ENCODE results near the gene CACNA1E.

CACNA1E gene

GRCh38 chr1:181608386-181608785 lies 125.1 kb downstream of the CACNA1E start:
- no peak overlapping the region for H3K4me3 ChIP-seq (ENCODE audit: low read length)
- DNase-seq (ENCODE audit: low read depth, low spot score) = no peak

- no peak overlapping the region for H3K4me3 ChIP-seq (ENCODE audit: low read length)
- no peak for DNase-seq (ENCODE audit: low read depth, low spot score)
Measured at GRCh38 chr1:181608948-181609347, 125.6 kb downstream of the CACNA1E start.

- no peak for DNase-seq (ENCODE audit: low read depth, low spot score)
- no peak overlapping the region for H3K4me3 ChIP-seq (ENCODE audit: low read length)
Measured at GRCh38 chr1:181612100-181612499, 128.8 kb downstream of the CACNA1E start.

- DNase-seq (ENCODE audit: low read depth, low spot score) = no peak
- H3K4me3 ChIP-seq (ENCODE audit: low read length) = no peak overlapping the region
Measured at GRCh38 chr1:181618559-181618958, 135.2 kb downstream of the CACNA1E start.

- no peak overlapping the region for H3K4me3 ChIP-seq (ENCODE audit: low read length)
- no peak for DNase-seq (ENCODE audit: low read depth, low spot score)
Measured at GRCh38 chr1:181620183-181620582, 136.9 kb downstream of the CACNA1E start.

- DNase-seq (ENCODE audit: low read depth, low spot score) = no peak
- no peak overlapping the region for H3K4me3 ChIP-seq (ENCODE audit: low read length)
Measured at GRCh38 chr1:181623850-181624249, 140.5 kb downstream of the CACNA1E start.

GRCh38 chr1:181626279-181626938 lies 143.1 kb downstream of the CACNA1E start:
- no peak overlapping the region for H3K4me3 ChIP-seq (ENCODE audit: low read length)

GRCh38 chr1:181630398-181630797 lies 147.1 kb downstream of the CACNA1E start:
- no peak for DNase-seq (ENCODE audit: low read depth, low spot score)
- no peak overlapping the region for H3K4me3 ChIP-seq (ENCODE audit: low read length)

More at GRCh38 chr1:181626279-181626938, 143.1 kb downstream of the CACNA1E start:
- DNase-seq (ENCODE audit: low read depth, low spot score) = no peak

- H3K4me3 ChIP-seq (ENCODE audit: low read length) = no peak overlapping the region
- DNase-seq (ENCODE audit: low read depth, low spot score) = no peak
Measured at GRCh38 chr1:181630838-181631237, 147.5 kb downstream of the CACNA1E start.

- H3K4me3 ChIP-seq (ENCODE audit: low read length) = no peak overlapping the region
- DNase-seq (ENCODE audit: low read depth, low spot score) = no peak
Measured at GRCh38 chr1:181632492-181632891, 149.2 kb downstream of the CACNA1E start.

- H3K4me3 ChIP-seq (ENCODE audit: low read length) = no peak overlapping the region
- DNase-seq (ENCODE audit: low read depth, low spot score) = no peak
Measured at GRCh38 chr1:181632960-181633359, 149.6 kb downstream of the CACNA1E start.

GRCh38 chr1:181635110-181635509 lies 151.8 kb downstream of the CACNA1E start:
- DNase-seq (ENCODE audit: low read depth, low spot score) = no peak
- no peak overlapping the region for H3K4me3 ChIP-seq (ENCODE audit: low read length)

GRCh38 chr1:181637998-181638397 lies 154.7 kb downstream of the CACNA1E start:
- no peak overlapping the region for H3K4me3 ChIP-seq (ENCODE audit: low read length)
- DNase-seq (ENCODE audit: low read depth, low spot score) = no peak

- no peak overlapping the region for H3K4me3 ChIP-seq (ENCODE audit: low read length)
- DNase-seq (ENCODE audit: low read depth, low spot score) = no peak
Measured at GRCh38 chr1:181640956-181641355, 157.6 kb downstream of the CACNA1E start.

- no peak overlapping the region for H3K4me3 ChIP-seq (ENCODE audit: low read length)
- no peak for DNase-seq (ENCODE audit: low read depth, low spot score)
Measured at GRCh38 chr1:181643631-181644030, 160.3 kb downstream of the CACNA1E start.

- DNase-seq (ENCODE audit: low read depth, low spot score) = no peak
- no peak overlapping the region for H3K4me3 ChIP-seq (ENCODE audit: low read length)
Measured at GRCh38 chr1:181645171-181645570, 161.9 kb downstream of the CACNA1E start.

- no peak overlapping the region for H3K4me3 ChIP-seq (ENCODE audit: low read length)
- DNase-seq (ENCODE audit: low read depth, low spot score) = no peak
Measured at GRCh38 chr1:181646710-181647109, 163.4 kb downstream of the CACNA1E start.

- peak; percentile 16 for DNase-seq (ENCODE audit: low read depth, low spot score)
- no peak overlapping the region for H3K4me3 ChIP-seq (ENCODE audit: low read length)
Measured at GRCh38 chr1:181647314-181648035, 164.2 kb downstream of the CACNA1E start.

GRCh38 chr1:181651276-181651675 lies 168.0 kb downstream of the CACNA1E start:
- DNase-seq (ENCODE audit: low read depth, low spot score) = no peak
- no peak overlapping the region for H3K4me3 ChIP-seq (ENCODE audit: low read length)

- no peak overlapping the region for H3K4me3 ChIP-seq (ENCODE audit: low read length)
- DNase-seq (ENCODE audit: low read depth, low spot score) = no peak
Measured at GRCh38 chr1:181655756-181656155, 172.4 kb downstream of the CACNA1E start.

- H3K4me3 ChIP-seq (ENCODE audit: low read length) = no peak overlapping the region
- DNase-seq (ENCODE audit: low read depth, low spot score) = no peak
Measured at GRCh38 chr1:181656491-181656890, 173.2 kb downstream of the CACNA1E start.
